ENCODE results near the gene NIPSNAP3A.

The NIPSNAP3A gene

DNA sequence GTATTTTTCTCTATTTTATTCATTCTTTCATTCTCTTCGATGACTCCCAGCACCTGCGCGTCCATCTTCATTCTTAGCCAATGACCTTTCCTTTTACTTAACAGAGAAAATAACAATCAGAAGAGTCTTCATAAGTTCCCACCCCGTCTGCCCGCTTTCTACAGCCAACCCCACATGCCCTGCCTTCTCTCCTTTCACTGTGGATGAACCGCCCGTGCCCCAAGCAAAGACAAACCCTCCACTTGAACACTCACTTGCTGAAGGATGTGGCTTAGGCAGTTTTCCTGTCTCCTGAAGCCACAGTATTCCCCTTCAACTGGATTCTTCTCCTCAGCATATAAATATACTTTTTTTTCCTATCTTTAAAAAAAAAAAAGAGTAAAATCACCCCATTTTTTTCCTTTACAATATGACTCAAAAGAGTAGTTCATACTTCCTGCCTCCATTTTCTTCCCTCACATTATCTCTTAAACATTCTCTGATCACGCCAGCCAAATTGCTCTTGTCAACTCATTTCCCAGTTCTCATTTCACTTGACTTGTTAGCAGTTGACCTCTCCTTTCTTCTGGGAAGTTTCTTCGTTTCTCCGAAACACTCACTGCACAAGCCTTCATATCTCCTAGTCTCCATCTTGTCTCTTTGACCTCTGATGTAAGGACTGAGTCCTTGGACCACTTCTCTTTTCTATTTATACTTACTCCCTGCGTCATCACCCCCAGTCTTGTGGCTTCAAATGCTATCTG, 27.5 kb downstream of the NIPSNAP3A start:
- no peak for DNase-seq

DNA sequence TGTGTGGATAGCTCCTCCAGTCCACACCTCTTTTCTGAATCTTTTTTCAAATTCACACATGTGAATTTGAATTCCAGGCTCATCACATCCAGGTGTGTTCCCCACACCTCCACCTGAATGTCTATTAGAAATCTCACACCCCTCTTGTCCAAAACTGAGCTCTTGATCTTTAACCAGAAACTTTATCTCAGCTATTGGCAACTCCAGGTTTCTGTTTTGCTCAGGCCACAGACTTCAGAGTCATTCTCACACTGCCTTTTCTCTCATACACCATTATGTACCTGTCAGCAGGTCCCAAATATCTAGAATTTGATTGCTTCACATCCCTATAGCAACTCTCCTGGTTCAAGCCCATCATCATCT, 28.1 kb downstream of the NIPSNAP3A start:
- no peak for DNase-seq

- no peak for DNase-seq
Observed at GRCh38 chr9:104775976-104776375, 28.5 kb downstream of the NIPSNAP3A start.

DNA sequence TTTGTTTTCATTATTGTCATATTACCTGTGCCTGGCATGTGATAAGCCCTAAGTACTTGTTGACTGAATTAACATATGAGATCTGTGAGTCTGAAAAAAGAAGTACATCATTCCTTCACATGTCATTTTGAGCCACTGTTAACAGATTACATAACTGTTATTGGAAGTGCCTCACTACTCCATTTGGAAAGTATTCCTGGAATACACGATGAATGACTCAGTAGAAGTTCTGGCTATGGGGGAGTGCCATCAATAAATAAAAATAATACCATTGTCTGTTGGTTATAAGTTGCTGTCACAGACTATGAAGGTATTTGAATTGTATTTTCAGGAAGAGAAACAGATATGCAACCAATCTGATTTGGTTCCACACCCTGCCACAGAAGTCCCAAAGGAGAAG, 29.3 kb downstream of the NIPSNAP3A start:
- no peak for DNase-seq

- DNase-seq: no peak
Observed at GRCh38 chr9:104778802-104779201, 31.3 kb downstream of the NIPSNAP3A start.

- DNase-seq: no peak
Observed at GRCh38 chr9:104779334-104779733, 31.9 kb downstream of the NIPSNAP3A start.

DNA sequence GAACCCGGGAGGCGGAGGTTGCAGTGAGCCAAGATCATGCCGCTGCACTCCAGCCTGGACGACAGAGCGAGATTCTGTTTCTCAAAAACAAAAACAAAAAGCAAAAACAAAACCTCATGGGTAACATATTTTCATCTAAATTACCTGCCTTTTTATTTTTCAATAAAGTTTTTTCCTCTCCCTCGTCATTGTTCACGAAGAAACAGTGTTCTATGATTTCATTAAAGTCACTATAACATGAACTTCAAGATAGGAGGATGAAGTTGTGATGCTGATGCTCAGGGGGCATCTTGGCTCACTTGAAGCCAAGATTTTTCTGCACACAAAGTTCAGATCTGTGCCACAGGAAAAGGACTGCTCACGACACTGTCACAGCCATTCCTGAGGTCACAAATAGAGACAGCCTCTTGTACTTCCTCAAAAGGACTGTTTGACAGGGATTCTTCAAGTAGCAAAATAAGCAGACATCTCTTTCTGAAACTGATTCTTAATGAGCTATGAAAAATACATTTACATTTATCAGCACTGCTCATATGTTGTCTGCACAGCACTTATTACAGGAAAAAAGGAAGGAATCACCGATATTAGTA, 32.6 kb downstream of the NIPSNAP3A start:
- DNase-seq: no peak

DNA sequence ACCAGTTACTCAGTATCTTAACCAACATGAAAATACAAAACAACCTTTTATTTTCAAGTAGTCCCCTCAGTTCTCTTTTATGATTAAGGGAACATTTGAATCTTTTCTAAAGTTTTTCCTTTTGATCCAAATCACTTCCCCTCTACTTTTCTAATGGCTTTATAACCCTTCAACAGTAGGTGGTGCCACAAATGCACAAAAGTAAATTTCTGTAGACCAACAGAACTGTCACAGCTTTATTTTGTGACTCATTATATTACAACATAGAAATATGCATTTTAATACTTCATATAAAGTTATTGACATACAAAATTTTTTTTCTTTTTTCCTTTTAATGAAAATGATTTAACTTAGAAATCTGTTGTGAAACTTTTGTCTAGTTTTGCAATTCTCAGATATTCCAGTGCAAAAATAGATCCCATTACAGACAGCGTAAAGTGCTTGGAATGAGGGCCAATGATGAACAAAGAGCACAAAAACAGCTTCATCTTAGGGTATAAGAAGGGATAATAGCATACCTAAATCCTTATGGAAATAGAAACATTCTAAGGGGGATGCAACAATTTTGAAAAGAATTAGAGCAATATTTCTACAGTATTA, 33.4 kb downstream of the NIPSNAP3A start:
- no peak for DNase-seq

GRCh38 chr9:104783588-104783987, 36.1 kb downstream of the NIPSNAP3A start:
- DNase-seq: no peak

DNA sequence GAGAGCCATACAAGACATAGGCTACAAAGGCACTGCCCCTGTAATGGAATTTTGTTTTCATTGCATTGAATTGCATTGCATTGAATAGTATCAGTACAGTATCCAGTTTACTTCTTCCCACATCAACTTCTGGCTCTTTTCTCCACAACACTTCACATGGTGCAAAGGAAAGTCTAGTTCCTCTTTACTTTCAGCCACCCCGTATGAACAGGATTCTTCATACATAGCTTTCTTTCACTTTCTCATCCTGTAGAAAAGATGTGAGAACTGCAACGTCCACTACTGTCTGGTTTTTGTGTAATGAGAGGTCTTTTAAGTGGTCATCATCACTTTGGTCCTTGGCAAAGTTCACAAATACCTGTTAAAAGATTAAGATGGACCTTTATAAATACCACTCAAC, 36.6 kb downstream of the NIPSNAP3A start:
- no peak for DNase-seq

GRCh38 chr9:104786293-104786692, 38.8 kb downstream of the NIPSNAP3A start:
- no peak for DNase-seq

- DNase-seq: no peak
Observed at GRCh38 chr9:104787306-104788015, 40.0 kb downstream of the NIPSNAP3A start.

DNA sequence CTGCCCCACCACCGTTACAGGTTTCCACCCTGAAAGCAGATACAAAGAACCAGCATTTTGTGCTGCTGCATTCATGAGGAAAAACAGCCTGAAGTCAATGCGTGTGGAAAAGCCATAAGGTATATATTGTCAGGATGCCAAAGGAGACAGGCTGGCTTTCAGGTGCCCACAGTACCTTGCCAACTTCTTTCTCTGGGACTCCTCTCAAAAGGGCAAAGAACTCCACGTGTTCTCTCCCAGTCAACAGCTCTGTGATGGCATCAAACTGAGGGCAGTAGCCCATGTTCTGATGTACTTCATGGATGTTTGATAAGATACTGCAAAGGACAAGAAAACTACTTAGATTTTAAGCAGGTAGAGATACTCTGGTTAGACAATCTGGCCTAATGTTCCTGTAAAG, 40.8 kb downstream of the NIPSNAP3A start:
- no peak for DNase-seq

- DNase-seq: no peak
Observed at GRCh38 chr9:104794070-104794469, 46.6 kb downstream of the NIPSNAP3A start.

GRCh38 chr9:104795082-104795481, 47.6 kb downstream of the NIPSNAP3A start:
- no peak for DNase-seq

GRCh38 chr9:104795857-104796256, 48.4 kb downstream of the NIPSNAP3A start:
- DNase-seq: peak; percentile 43

DNA sequence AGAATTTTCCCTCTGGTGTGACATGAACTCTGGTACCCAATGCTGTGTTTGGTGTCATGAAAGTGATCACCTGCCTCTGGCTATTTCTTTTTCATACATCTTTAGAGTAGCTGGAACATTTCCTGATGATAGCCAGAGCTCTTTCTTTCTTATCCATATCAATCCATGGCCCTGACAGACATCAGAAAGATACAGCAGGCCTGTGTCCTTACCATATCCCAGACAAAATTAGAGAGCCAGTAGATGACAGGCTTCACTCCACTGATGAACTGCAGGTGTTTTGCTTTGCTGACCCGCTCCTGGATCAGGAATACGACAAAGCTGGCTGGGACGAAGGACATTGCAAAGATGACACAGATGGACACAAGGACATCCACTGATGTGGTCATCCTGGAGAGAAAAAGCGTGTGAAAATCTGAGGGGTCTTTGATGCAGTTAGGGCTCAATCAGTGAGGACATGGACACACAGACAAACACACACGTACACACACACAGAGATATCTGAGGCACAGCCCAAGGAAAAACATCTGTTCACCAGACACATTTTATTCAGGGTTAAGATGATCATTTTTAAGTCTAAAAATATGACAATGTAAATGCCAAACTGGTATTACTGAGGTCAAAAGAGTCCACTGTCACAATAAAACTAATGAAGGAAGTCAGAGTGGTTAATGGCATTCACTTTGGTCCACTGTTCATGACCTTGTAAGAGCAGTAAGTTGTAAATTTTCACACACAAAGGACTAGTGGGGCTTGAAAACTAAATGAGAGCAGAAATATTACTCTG, 50.9 kb downstream of the NIPSNAP3A start:
- no peak for DNase-seq

DNA sequence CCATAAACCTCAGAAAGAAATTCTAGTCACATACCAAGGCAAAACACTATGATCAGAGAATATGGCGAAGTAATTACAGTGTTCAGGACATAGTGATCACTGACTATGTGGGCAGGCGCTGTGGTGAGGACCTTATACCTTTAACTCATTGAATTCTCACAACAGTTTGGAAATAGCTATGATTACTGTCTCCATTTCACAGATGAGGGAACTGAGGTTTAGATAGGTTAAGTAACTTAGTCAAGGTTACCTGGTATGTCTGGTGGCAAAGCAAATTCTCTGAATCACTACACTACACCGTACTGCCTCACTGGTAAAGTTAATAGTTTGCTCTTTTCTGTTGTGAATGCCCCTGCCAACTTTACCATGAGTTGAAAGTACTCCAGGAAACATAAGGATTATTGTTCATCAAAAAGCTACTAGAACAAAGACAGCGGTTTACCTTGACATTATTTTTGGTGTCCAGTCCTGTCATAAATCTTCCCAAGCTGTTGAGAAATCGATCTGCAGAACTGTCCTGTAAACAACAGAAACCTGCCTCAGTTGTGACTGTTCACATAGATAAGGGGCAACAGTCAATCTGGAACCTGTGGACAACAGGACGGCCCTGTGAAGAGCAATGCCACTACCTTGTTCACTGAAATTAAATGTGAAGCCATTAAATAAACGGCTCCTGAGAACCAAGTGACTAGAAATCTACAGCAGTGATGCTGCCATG, 52.7 kb downstream of the NIPSNAP3A start:
- DNase-seq: no peak

DNA sequence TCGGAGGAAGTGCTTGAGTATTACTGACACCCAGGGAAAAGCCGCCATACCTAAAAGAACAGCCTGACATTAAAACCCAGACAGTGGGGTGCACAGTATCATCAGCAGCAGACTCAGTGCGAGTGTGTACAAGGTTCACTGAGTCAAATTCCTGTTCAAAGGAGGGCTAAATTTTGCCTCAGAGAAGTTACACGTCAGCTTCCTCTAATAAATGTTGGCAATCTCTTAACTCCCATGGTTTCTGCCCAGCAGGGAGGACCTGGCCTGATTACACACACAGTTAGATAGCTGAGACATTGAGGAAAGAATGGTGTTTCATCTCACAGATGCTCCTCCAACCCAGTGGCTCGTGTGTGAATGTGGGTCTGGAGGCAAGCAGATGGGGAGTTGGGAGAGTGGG, 54.6 kb downstream of the NIPSNAP3A start:
- no peak for DNase-seq

GRCh38 chr9:104802906-104803305, 55.4 kb downstream of the NIPSNAP3A start:
- DNase-seq: no peak

- DNase-seq: no peak
Observed at GRCh38 chr9:104805441-104805840, 58.0 kb downstream of the NIPSNAP3A start.

- no peak for DNase-seq
Observed at GRCh38 chr9:104808035-104808614, 60.6 kb downstream of the NIPSNAP3A start.

Data from NCI-H187 treated with DMSO at 0.1 percent for 48 hours (cell line).